ENCODE measurements around the gene CD247. TPM values are rescaled to one million over a fixed set of nuclear protein-coding genes. Genes with fewer than 3 reads are reported as not detected.

The CD247 gene
- total and polyA plus RNA-seq, 9 donors, result 0.20 to 1.5 (median 0.43) TPM

DNA sequence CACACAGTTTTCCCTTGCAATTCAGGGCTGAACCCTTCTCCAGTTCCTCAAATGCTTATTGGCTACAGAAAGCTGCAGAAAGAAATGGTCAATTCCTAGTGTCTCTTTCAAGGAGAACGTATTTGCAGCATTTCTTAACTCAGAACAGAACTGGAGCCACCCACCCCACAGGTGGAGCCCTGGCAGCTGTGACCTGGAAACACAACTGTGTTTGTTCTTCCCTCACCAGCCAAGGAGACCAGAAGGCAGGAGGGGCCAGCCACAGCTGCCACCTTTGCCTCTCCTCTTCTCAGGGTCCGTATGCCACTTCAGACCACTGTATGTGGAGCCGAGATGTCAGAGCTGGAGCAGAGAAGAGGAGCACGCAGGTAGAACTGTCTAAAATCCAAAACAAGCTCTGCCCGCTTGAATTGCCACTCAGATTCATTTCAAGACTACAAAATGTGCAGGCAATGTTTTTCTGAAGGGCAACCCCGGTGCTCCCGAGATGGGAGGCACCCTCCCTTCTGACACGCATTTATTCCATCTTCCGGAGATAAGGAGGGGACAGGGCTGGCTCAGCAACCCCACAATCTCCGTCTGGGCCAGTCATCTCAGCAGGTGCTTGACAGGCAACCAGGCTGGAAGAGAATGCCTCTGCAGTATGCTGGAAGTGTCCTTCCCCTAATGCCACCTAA is 16.7 kb downstream of the CD247 start:
- 69% methylated on average over 10 of the region's 10 CpGs for WGBS (ENCODE audit: insufficient coverage)

GRCh38 chr1:167500283-167500860 is 18.0 kb downstream of the CD247 start:
- WGBS (ENCODE audit: insufficient coverage), result no CpG with 5 or more reads among the region's 4 CpGs
- H3K27me3 ChIP-seq (ENCODE audit: control insufficient read depth, insufficient read depth, low read length), result peaks cover 14% of the 10 kb centered on the region

More for the DNA sequence above, 16.7 kb downstream of the CD247 start:
- Histone ChIP-seq H3K9me3 (replicated peaks; ENCODE audit: control insufficient read depth, low read depth, low read length) (no peaks in the 10 kb centered on the region), H3K27me3 (ENCODE audit: control insufficient read depth, insufficient read depth, low read length) (peaks cover 11% of the 10 kb centered on the region), H3K4me3 (ENCODE audit: low read length) (no peak overlapping the region), H3K36me3 (ENCODE audit: control insufficient read depth, insufficient read depth, low read length) (no peaks in the 10 kb centered on the region), H3K27ac (ENCODE audit: low read length) (no peak overlapping the region), H3K4me1 (ENCODE audit: control insufficient read depth, insufficient read depth, low read length) (peaks cover 9% of the 10 kb centered on the region)
- no peak for DNase-seq

DNA sequence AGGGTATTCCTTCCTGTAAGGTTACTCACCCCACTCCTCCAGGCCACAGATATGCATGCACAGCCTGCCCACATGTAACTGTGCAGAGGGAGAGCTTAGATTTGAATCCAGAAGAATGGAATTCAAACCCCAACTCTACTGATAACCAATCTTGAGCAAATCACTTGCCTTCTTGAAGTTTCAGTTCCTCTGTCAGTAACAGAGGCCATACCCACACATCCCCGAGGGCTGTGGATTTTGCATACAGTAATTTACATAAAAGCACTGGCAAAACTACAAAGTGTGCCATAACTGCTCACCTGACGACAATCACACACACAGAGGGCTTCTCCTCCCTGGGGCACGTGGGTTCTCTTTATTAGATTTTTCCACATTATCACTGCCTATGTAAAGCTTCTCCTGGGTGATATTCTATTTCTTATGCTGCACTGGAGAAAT is 18.6 kb downstream of the CD247 start:
- Histone ChIP-seq H3K27me3 (ENCODE audit: control insufficient read depth, insufficient read depth, low read length) (peaks cover 16% of the 10 kb centered on the region), H3K27ac (ENCODE audit: low read length) (no peak overlapping the region), H3K4me3 (ENCODE audit: low read length) (no peak overlapping the region), H3K36me3 (ENCODE audit: control insufficient read depth, insufficient read depth, low read length) (no peaks in the 10 kb centered on the region), H3K9me3 (replicated peaks; ENCODE audit: control insufficient read depth, low read depth, low read length) (no peaks in the 10 kb centered on the region), H3K4me1 (ENCODE audit: control insufficient read depth, insufficient read depth, low read length) (peaks cover 9% of the 10 kb centered on the region)
- WGBS (ENCODE audit: insufficient coverage), result no CpG with 5 or more reads among the region's 3 CpGs
- DNase-seq, result no peak

More at GRCh38 chr1:167500283-167500860, 18.0 kb downstream of the CD247 start:
- no peaks in the 10 kb centered on the region for H3K36me3 ChIP-seq (ENCODE audit: control insufficient read depth, insufficient read depth, low read length)
- H3K4me3 ChIP-seq (ENCODE audit: low read length), result no peak overlapping the region
- DNase-seq, result no peak
- H3K4me1 ChIP-seq (ENCODE audit: control insufficient read depth, insufficient read depth, low read length), result peaks cover 9% of the 10 kb centered on the region
- no peaks in the 10 kb centered on the region for H3K9me3 ChIP-seq (replicated peaks; ENCODE audit: control insufficient read depth, low read depth, low read length)
- H3K27ac ChIP-seq (ENCODE audit: low read length), result no peak overlapping the region

DNA sequence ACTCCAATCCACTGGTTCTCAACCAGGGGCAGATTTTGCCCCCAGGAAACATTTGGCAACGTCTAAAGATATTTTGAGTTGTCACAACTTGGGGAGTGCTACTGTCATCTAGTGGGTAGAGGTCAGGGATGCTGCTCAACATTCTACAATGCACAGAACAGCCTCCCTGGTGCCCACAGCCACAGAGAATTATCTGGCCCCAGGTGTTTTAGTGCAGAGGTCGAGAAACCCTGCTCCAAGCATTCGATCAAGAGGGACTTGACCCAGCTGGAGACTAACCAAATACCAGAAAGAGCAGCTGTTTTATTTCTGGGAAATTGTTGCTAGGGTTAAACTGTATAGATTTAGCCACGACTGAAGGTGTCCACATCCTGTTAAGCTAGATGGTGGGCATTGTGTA is 19.2 kb downstream of the CD247 start:
- no peaks in the 10 kb centered on the region for H3K36me3 ChIP-seq (ENCODE audit: control insufficient read depth, insufficient read depth, low read length)
- 43% methylated on average over 2 of the region's 4 CpGs for WGBS (ENCODE audit: insufficient coverage)
- H3K27me3 ChIP-seq (ENCODE audit: control insufficient read depth, insufficient read depth, low read length), result peaks cover 16% of the 10 kb centered on the region
- no peaks in the 10 kb centered on the region for H3K9me3 ChIP-seq (replicated peaks; ENCODE audit: control insufficient read depth, low read depth, low read length)
- no peak overlapping the region for H3K27ac ChIP-seq (ENCODE audit: low read length)
- no peak overlapping the region for H3K4me3 ChIP-seq (ENCODE audit: low read length)
- DNase-seq, result no peak
- peaks cover 6% of the 10 kb centered on the region for H3K4me1 ChIP-seq (ENCODE audit: control insufficient read depth, insufficient read depth, low read length)

- Histone ChIP-seq H3K27ac (ENCODE audit: low read length) (no peak overlapping the region), H3K27me3 (ENCODE audit: control insufficient read depth, insufficient read depth, low read length) (peaks cover 17% of the 10 kb centered on the region)
These were observed 21.3 kb downstream of the CD247 start for GRCh38 chr1:167496797-167497619.

GRCh38 chr1:167493372-167493771 is 25.0 kb downstream of the CD247 start:
- no peaks in the 10 kb centered on the region for H3K9me3 ChIP-seq (replicated peaks; ENCODE audit: control insufficient read depth, low read depth, low read length)
- H3K27me3 ChIP-seq (ENCODE audit: control insufficient read depth, insufficient read depth, low read length), result peaks cover 13% of the 10 kb centered on the region
- DNase-seq, result no peak
- H3K27ac ChIP-seq (ENCODE audit: low read length), result no peak overlapping the region
- no CpG with 5 or more reads among the region's 2 CpGs for WGBS (ENCODE audit: insufficient coverage)
- H3K4me1 ChIP-seq (ENCODE audit: control insufficient read depth, insufficient read depth, low read length), result no peaks in the 10 kb centered on the region
- H3K36me3 ChIP-seq (ENCODE audit: control insufficient read depth, insufficient read depth, low read length), result no peaks in the 10 kb centered on the region
- no peak overlapping the region for H3K4me3 ChIP-seq (ENCODE audit: low read length)

More at GRCh38 chr1:167496797-167497619, 21.3 kb downstream of the CD247 start:
- 52% methylated on average over 5 of the region's 11 CpGs for WGBS (ENCODE audit: insufficient coverage)
- H3K4me1 ChIP-seq (ENCODE audit: control insufficient read depth, insufficient read depth, low read length), result no peaks in the 10 kb centered on the region
- DNase-seq, result no peak
- no peak overlapping the region for H3K4me3 ChIP-seq (ENCODE audit: low read length)
- H3K9me3 ChIP-seq (replicated peaks; ENCODE audit: control insufficient read depth, low read depth, low read length), result no peaks in the 10 kb centered on the region
- H3K36me3 ChIP-seq (ENCODE audit: control insufficient read depth, insufficient read depth, low read length), result no peaks in the 10 kb centered on the region

GRCh38 chr1:167492481-167492910 is 25.8 kb downstream of the CD247 start:
- Histone ChIP-seq H3K27me3 (ENCODE audit: control insufficient read depth, insufficient read depth, low read length) (peaks cover 13% of the 10 kb centered on the region), H3K9me3 (replicated peaks; ENCODE audit: control insufficient read depth, low read depth, low read length) (no peaks in the 10 kb centered on the region), H3K27ac (ENCODE audit: low read length) (no peak overlapping the region), H3K4me1 (ENCODE audit: control insufficient read depth, insufficient read depth, low read length) (no peaks in the 10 kb centered on the region), H3K36me3 (ENCODE audit: control insufficient read depth, insufficient read depth, low read length) (no peaks in the 10 kb centered on the region), H3K4me3 (ENCODE audit: low read length) (no peak overlapping the region)
- no CpG with 5 or more reads among the region's 5 CpGs for WGBS (ENCODE audit: insufficient coverage)
- DNase-seq, result no peak

GRCh38 chr1:167491586-167492461 is 26.5 kb downstream of the CD247 start:
- Histone ChIP-seq H3K4me1 (ENCODE audit: control insufficient read depth, insufficient read depth, low read length) (no peaks in the 10 kb centered on the region), H3K4me3 (ENCODE audit: low read length) (no peak overlapping the region), H3K36me3 (ENCODE audit: control insufficient read depth, insufficient read depth, low read length) (no peaks in the 10 kb centered on the region), H3K27ac (ENCODE audit: low read length) (no peak overlapping the region), H3K9me3 (replicated peaks; ENCODE audit: control insufficient read depth, low read depth, low read length) (no peaks in the 10 kb centered on the region), H3K27me3 (ENCODE audit: control insufficient read depth, insufficient read depth, low read length) (peaks cover 13% of the 10 kb centered on the region)
- WGBS (ENCODE audit: insufficient coverage), result 36% methylated on average over 5 of the region's 12 CpGs
- DNase-seq, result no peak

DNA sequence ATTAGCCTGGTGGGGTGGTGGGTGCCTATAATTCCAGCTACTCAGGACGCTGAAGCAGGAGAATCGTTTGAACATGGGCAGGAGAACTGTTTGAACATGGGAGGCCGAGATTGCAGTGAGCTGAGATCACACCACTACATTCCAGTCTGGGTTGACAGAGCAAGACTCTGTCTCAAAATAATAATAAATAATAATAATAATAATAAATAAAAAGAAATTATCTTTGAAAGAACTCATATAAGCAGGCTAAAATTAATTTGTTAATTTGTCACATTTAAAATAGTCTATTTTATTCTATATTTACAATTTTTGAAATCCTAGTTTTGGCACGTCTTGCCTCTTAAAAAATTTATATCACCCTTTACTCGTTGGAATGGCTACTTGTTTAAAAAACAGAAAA is 27.6 kb downstream of the CD247 start:
- 50% methylated on average over 2 of the region's 5 CpGs for WGBS (ENCODE audit: insufficient coverage)

More for the DNA sequence above, 27.6 kb downstream of the CD247 start:
- Histone ChIP-seq H3K36me3 (ENCODE audit: control insufficient read depth, insufficient read depth, low read length) (no peaks in the 10 kb centered on the region), H3K27ac (ENCODE audit: low read length) (no peak overlapping the region), H3K4me1 (ENCODE audit: control insufficient read depth, insufficient read depth, low read length) (peaks cover 7% of the 10 kb centered on the region), H3K4me3 (ENCODE audit: low read length) (no peak overlapping the region), H3K27me3 (ENCODE audit: control insufficient read depth, insufficient read depth, low read length) (peaks cover 10% of the 10 kb centered on the region), H3K9me3 (replicated peaks; ENCODE audit: control insufficient read depth, low read depth, low read length) (no peaks in the 10 kb centered on the region)
- no peak for DNase-seq
